Mesendoderm (in vitro differentiated cells): ENCODE data around the gene CORO2B.

ENCODE experiments used
- DNase-seq: peaks from one replicate; pipeline ENCODE4 v3.0.0; 2013
- H2AK5ac ChIP-seq: 2 replicates; pipeline ENCODE4 v1.6.1; 2013; ENCODE audit warnings: low read length, inconsistent platforms
- H2BK120ac ChIP-seq: 2 replicates; pipeline ENCODE4 v1.6.1; 2013; ENCODE audit warnings: low read depth, mild to moderate bottlenecking, low read length, moderate library complexity, mixed read lengths
- H2BK15ac ChIP-seq: replicated peaks from 2 replicates; pipeline ENCODE4 v1.6.1; 2013; ENCODE audit warnings: low read depth, mild to moderate bottlenecking, moderate library complexity
- H2BK5ac ChIP-seq: 2 replicates; pipeline ENCODE4 v1.6.1; 2013; ENCODE audit warnings: low read length, inconsistent platforms
- H3K18ac ChIP-seq: 2 replicates; pipeline ENCODE4 v1.6.1; 2013; ENCODE audit warnings: mild to moderate bottlenecking, low read length, mixed read lengths
- H3K23ac ChIP-seq: one replicate; pipeline ENCODE4 v1.6.1; 2013; ENCODE audit warnings: low read length
- H3K27ac ChIP-seq: 2 replicates; pipeline ENCODE4 v1.5.1; 2013; ENCODE audit warnings: low read depth, mild to moderate bottlenecking, inconsistent platforms, low read length, moderate library complexity
- H3K27me3 ChIP-seq: 2 replicates; pipeline ENCODE4 v1.6.1; 2013; ENCODE audit warnings: low read length, control low read depth, mild to moderate bottlenecking, inconsistent platforms; ENCODE audit not compliant: insufficient read depth, poor library complexity
- H3K36me3 ChIP-seq: 2 replicates; pipeline ENCODE4 v1.6.1; 2013; ENCODE audit warnings: low read length, inconsistent platforms; ENCODE audit not compliant: control insufficient read depth, insufficient read depth
- H3K4ac ChIP-seq: one replicate; pipeline ENCODE4 v1.6.1; 2013; ENCODE audit warnings: low read depth, mild to moderate bottlenecking, low read length, moderate library complexity
- H3K4me1 ChIP-seq: 2 replicates; pipeline ENCODE4 v1.6.1; 2013; ENCODE audit warnings: low read depth, low read length, inconsistent platforms; ENCODE audit not compliant: control insufficient read depth
- H3K4me2 ChIP-seq: 2 replicates; pipeline ENCODE4 v1.6.1; 2013; ENCODE audit warnings: low read length
- H3K4me3 ChIP-seq: 2 replicates; pipeline ENCODE4 v1.5.1; 2013; ENCODE audit warnings: mild to moderate bottlenecking, low read length
- H3K56ac ChIP-seq: one replicate; pipeline ENCODE4 v1.6.1; 2013; ENCODE audit warnings: low read length
- H3K79me1 ChIP-seq: 2 replicates; pipeline ENCODE4 v1.6.1; 2013; ENCODE audit warnings: low read length, inconsistent platforms
- H3K79me2 ChIP-seq: 2 replicates; pipeline ENCODE4 v1.6.1; 2013; ENCODE audit warnings: mild to moderate bottlenecking, low read length; ENCODE audit not compliant: control insufficient read depth, insufficient read depth
- H3K9ac ChIP-seq: 2 replicates; pipeline ENCODE4 v1.6.1; 2013; ENCODE audit warnings: low read length, inconsistent platforms
- H4K5ac ChIP-seq: one replicate; pipeline ENCODE4 v1.6.1; 2013; ENCODE audit warnings: low read length
- H4K8ac ChIP-seq: one replicate; pipeline ENCODE4 v1.6.1; 2013; ENCODE audit warnings: low read depth, mild to moderate bottlenecking, control low read depth, low read length, moderate library complexity
- WGBS: extraction: QIAGEN DNeasy Blood & Tissue Kit; methylation state at CpG from one replicate; pipeline ENCODE4 v1.1.7; 2013; ENCODE audit warnings: low lambda C conversion rate, missing lambda C conversion rate; ENCODE audit not compliant: insufficient coverage; ENCODE audit errors: extremely low coverage; 5-methylcytosine and 5-hydroxymethylcytosine counted together

CORO2B gene

GRCh38 chr15:68548364-68548763 is 30.4 kb upstream of the CORO2B start:
- H2BK5ac ChIP-seq, result no peak overlapping the region
- no peak overlapping the region for H3K27ac ChIP-seq
- H3K23ac ChIP-seq, result no peak overlapping the region
- H3K4ac ChIP-seq, result no peak overlapping the region
- no CpG with 5 or more reads among the region's 3 CpGs for WGBS
- no peak overlapping the region for H2AK5ac ChIP-seq
- no peak overlapping the region for H4K5ac ChIP-seq
- H3K18ac ChIP-seq, result no peak overlapping the region
- no peaks in the 10 kb centered on the region for H3K36me3 ChIP-seq
- H3K9ac ChIP-seq, result no peak overlapping the region
- no peak overlapping the region for H2BK120ac ChIP-seq
- no peak overlapping the region for H3K4me2 ChIP-seq
- no peak overlapping the region for H4K8ac ChIP-seq
- no peak overlapping the region for H2BK15ac ChIP-seq
- H3K56ac ChIP-seq, result no peak overlapping the region
- H3K4me1 ChIP-seq, result peaks cover 5% of the 10 kb centered on the region
- no peak for DNase-seq
- no peaks in the 10 kb centered on the region for H3K79me2 ChIP-seq
- H3K4me3 ChIP-seq, result no peak overlapping the region
- no peaks in the 10 kb centered on the region for H3K27me3 ChIP-seq
- H3K79me1 ChIP-seq, result no peaks in the 10 kb centered on the region

- Histone ChIP-seq H3K79me1 (no peaks in the 10 kb centered on the region), H3K4ac (no peak overlapping the region), H3K56ac (no peak overlapping the region), H3K79me2 (no peaks in the 10 kb centered on the region), H3K4me1 (no peaks in the 10 kb centered on the region), H4K8ac (no peak overlapping the region), H3K9ac (no peak overlapping the region), H2BK120ac (no peak overlapping the region), H3K4me2 (no peak overlapping the region), H3K27me3 (no peaks in the 10 kb centered on the region), H3K18ac (no peak overlapping the region), H2BK5ac (no peak overlapping the region), H4K5ac (no peak overlapping the region), H3K27ac (no peak overlapping the region), H3K4me3 (no peak overlapping the region), H3K23ac (no peak overlapping the region), H2BK15ac (no peak overlapping the region), H2AK5ac (no peak overlapping the region), H3K36me3 (no peaks in the 10 kb centered on the region)
- no peak for DNase-seq
- WGBS, result no CpG with 5 or more reads among the region's 9 CpGs
These were observed 28.8 kb upstream of the CORO2B start for GRCh38 chr15:68550004-68550403.

- no peak overlapping the region for H3K27ac ChIP-seq
These were observed 28.1 kb upstream of the CORO2B start for GRCh38 chr15:68550498-68551295.

GRCh38 chr15:68551296-68551635 is 27.5 kb upstream of the CORO2B start:
- H2BK15ac ChIP-seq, result no peak overlapping the region
- no peak overlapping the region for H3K23ac ChIP-seq
- H4K8ac ChIP-seq, result no peak overlapping the region
- H3K4me2 ChIP-seq, result no peak overlapping the region
- no peak overlapping the region for H3K56ac ChIP-seq
- H3K27me3 ChIP-seq, result no peaks in the 10 kb centered on the region
- H3K36me3 ChIP-seq, result no peaks in the 10 kb centered on the region
- no peak overlapping the region for H2BK120ac ChIP-seq
- H3K4ac ChIP-seq, result no peak overlapping the region
- DNase-seq, result no peak
- no peak overlapping the region for H3K27ac ChIP-seq
- H4K5ac ChIP-seq, result no peak overlapping the region
- no peak overlapping the region for H3K4me3 ChIP-seq
- H3K18ac ChIP-seq, result no peak overlapping the region
- no peaks in the 10 kb centered on the region for H3K4me1 ChIP-seq
- H3K9ac ChIP-seq, result no peak overlapping the region
- no peaks in the 10 kb centered on the region for H3K79me1 ChIP-seq
- H2AK5ac ChIP-seq, result no peak overlapping the region
- no peaks in the 10 kb centered on the region for H3K79me2 ChIP-seq
- no peak overlapping the region for H2BK5ac ChIP-seq
- WGBS, result no CpG with 5 or more reads among the region's 5 CpGs

More at GRCh38 chr15:68550498-68551295, 28.1 kb upstream of the CORO2B start:
- Histone ChIP-seq H2BK5ac (no peak overlapping the region), H3K23ac (no peak overlapping the region), H3K4me2 (no peak overlapping the region), H3K9ac (no peak overlapping the region), H4K8ac (no peak overlapping the region), H2AK5ac (no peak overlapping the region), H3K56ac (no peak overlapping the region), H3K79me1 (no peaks in the 10 kb centered on the region), H3K36me3 (no peaks in the 10 kb centered on the region), H2BK120ac (no peak overlapping the region), H3K79me2 (no peaks in the 10 kb centered on the region), H3K18ac (no peak overlapping the region), H3K4ac (no peak overlapping the region), H3K4me1 (no peaks in the 10 kb centered on the region), H3K27me3 (no peaks in the 10 kb centered on the region), H3K4me3 (no peak overlapping the region), H2BK15ac (no peak overlapping the region), H4K5ac (no peak overlapping the region)
- WGBS, result no CpG with 5 or more reads among the region's 20 CpGs
- peak; percentile 67 for DNase-seq

- WGBS, result no CpG with 5 or more reads among the region's 6 CpGs
- Histone ChIP-seq H2BK5ac (no peak overlapping the region), H3K9ac (no peak overlapping the region), H3K18ac (no peak overlapping the region), H3K23ac (no peak overlapping the region), H2BK120ac (no peak overlapping the region), H3K79me2 (no peaks in the 10 kb centered on the region), H3K79me1 (no peaks in the 10 kb centered on the region), H3K4me3 (no peak overlapping the region), H3K4me2 (no peak overlapping the region), H3K27me3 (no peaks in the 10 kb centered on the region), H3K27ac (no peak overlapping the region), H3K56ac (no peak overlapping the region), H4K5ac (no peak overlapping the region), H3K4me1 (no peaks in the 10 kb centered on the region), H2BK15ac (no peak overlapping the region), H3K4ac (no peak overlapping the region), H3K36me3 (no peaks in the 10 kb centered on the region), H4K8ac (no peak overlapping the region), H2AK5ac (no peak overlapping the region)
- no peak for DNase-seq
These were observed 26.4 kb upstream of the CORO2B start for GRCh38 chr15:68552344-68552743.

- H3K27me3 ChIP-seq, result no peaks in the 10 kb centered on the region
These were observed 26.0 kb upstream of the CORO2B start for GRCh38 chr15:68552773-68553172.

More at GRCh38 chr15:68552773-68553172, 26.0 kb upstream of the CORO2B start:
- no peaks in the 10 kb centered on the region for H3K79me1 ChIP-seq
- no peak overlapping the region for H3K4ac ChIP-seq
- H4K8ac ChIP-seq, result no peak overlapping the region
- no peak overlapping the region for H3K56ac ChIP-seq
- no peak overlapping the region for H3K18ac ChIP-seq
- no peak overlapping the region for H2AK5ac ChIP-seq
- no peaks in the 10 kb centered on the region for H3K36me3 ChIP-seq
- no peak overlapping the region for H3K23ac ChIP-seq
- H4K5ac ChIP-seq, result no peak overlapping the region
- no peak overlapping the region for H2BK15ac ChIP-seq
- no CpG with 5 or more reads among the region's 6 CpGs for WGBS
- H3K4me2 ChIP-seq, result no peak overlapping the region
- no peak overlapping the region for H3K27ac ChIP-seq
- no peaks in the 10 kb centered on the region for H3K79me2 ChIP-seq
- H3K4me3 ChIP-seq, result no peak overlapping the region
- no peaks in the 10 kb centered on the region for H3K4me1 ChIP-seq
- no peak for DNase-seq
- H2BK120ac ChIP-seq, result no peak overlapping the region
- no peak overlapping the region for H2BK5ac ChIP-seq
- no peak overlapping the region for H3K9ac ChIP-seq
